ENCODE measurements around the gene CCDC188. TPM values are rescaled to one million over a fixed set of nuclear protein-coding genes. Genes with fewer than 3 reads are reported as not detected.

CCDC188 gene
- total RNA-seq, 1 donor from 2014 or later, result 1.00 TPM

- no peak for DNase-seq (ENCODE audit: low spot score)
Measured at GRCh38 chr22:20185750-20186149, 34.9 kb upstream of the CCDC188 start.

- DNase-seq (ENCODE audit: low spot score), result no peak
Measured at GRCh38 chr22:20184501-20185165, 33.8 kb upstream of the CCDC188 start.

DNA sequence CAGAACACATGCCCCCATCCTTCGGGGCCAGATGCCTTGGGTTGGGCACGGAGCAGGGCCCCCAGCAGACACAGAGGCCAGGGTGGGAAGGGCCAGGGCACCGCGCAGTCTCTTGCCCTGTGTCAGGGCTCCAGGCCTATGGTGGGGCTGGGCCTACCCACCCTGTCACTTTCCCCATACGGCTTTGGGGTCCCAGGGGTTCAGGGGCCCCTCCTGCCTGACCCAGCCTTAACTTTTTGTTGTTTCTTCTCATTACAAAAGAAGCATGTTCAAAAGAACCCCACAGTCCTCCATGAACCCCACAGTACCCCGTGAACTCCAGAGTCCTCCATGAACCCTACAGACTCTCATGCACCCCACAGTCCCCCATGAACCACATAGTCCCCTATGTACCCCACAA lies 33.0 kb upstream of the CCDC188 start:
- DNase-seq (ENCODE audit: low spot score), result no peak

- no peak for DNase-seq (ENCODE audit: low spot score)
Measured at GRCh38 chr22:20183101-20183500, 32.2 kb upstream of the CCDC188 start.

DNA sequence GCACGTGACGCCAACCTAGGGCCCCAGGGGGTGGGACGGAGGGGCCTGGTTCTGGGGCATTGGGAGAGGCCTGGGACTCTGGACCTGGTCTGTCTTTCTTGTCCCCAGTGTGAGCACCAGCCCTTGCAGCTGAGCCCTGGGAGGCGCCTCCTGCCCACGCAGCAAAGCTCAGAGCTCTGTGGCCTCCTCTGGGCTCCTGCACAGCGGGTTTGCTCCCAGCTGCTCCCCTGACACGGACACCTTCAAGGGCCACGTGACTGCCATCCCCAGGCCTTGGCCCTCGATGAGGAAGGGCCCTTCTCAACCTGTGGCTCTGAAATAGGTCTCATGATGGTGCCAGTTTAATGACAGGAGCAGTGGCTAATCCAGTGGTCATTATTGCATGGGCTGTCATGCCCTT lies 31.5 kb upstream of the CCDC188 start:
- no peak for DNase-seq (ENCODE audit: low spot score)

- no peak for DNase-seq (ENCODE audit: low spot score)
Measured at GRCh38 chr22:20181884-20182236, 31.0 kb upstream of the CCDC188 start.

DNA sequence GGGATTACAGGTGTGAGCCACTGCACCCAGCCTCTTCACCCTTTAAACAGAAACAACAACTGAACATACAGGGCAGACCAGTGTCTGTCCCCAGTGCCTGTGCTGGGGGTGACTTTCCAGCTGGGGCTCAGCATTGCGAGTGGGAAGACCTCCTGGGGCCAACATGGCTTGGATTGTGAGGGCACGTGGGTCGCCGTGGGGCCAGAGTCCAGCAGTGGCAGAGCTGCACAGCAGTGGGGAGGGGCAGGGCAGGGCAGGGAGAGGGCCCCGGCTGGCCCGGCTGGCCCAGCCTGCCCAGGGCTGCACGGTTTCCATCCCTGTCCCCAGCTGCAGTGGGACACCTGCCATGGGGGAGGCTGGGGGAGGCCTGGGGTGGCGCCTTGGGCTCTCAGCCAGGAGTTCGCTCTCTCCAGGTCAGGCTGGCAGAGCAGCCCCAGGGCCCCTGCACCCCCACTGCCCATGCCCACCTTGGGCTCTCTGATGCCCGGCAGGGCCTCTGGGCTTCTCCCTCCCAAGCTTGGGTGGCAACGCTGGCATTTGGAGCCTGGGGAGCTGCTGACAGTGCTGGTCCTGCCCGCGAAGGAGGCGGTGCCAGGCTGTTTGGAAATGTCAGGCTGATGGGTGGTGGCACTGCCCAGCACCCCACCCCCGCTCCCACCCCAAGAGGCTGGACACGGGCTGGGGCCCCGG lies 30.5 kb upstream of the CCDC188 start:
- DNase-seq (ENCODE audit: low spot score), result no peak

DNA sequence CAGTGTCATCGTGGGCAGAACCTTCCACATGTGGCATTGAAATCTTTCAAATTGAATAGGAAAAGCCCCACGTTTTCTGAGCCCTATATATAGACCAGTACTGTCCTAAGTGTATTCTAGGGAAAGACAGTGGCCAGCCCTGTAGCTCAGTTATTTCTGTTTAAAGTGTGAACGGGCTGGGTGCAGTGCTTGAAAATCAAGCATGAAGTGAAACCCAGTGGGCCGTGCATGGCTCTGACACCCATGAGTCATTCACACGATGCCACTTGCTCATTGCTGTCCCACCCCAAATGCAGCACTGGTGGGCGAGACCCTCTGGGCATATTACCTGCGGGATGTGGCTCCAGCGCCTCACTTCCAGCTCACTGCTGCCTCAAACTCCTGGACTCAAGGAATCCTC lies 29.8 kb upstream of the CCDC188 start:
- DNase-seq (ENCODE audit: low spot score), result no peak

GRCh38 chr22:20180245-20180630 lies 29.4 kb upstream of the CCDC188 start:
- DNase-seq (ENCODE audit: low spot score), result no peak

DNA sequence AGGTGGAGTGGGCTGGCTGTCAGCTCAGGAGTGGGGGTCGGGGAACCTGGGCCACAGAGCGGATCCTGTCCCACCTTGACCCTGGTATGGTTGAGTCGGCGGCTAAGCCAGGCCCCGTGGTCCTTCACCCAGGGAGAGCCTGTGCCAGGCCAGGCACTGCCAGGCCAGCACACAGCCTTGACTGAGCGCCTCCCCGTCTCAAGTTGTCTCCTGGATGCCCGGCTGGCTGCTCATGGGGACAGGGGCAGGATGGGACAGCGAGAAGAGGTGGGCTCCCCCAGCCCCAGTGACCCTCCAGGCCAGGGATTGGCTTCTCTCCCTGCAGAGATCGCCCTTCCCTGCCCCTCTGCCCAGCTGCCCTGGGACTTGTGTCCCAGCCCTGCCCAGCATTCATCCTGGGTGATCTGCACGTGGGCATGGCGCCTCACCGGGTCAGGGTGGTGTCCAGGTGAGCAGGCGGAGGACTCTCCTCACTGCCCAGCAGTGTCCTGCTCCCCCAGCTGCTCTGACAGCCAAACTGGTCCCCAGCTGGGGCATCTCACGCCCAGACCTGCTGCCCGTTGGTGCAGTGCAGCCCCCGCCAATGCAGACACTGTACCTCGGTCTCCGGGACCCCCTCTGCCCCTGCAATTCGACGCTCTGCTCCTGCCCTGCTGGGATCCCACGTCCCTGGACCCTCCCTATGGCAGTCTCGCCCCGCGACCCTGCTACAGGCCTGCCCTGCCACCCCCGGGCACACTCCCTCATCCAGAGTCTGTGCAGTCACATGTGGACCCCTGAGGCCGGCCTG lies 28.8 kb upstream of the CCDC188 start:
- DNase-seq (ENCODE audit: low spot score), result no peak

DNA sequence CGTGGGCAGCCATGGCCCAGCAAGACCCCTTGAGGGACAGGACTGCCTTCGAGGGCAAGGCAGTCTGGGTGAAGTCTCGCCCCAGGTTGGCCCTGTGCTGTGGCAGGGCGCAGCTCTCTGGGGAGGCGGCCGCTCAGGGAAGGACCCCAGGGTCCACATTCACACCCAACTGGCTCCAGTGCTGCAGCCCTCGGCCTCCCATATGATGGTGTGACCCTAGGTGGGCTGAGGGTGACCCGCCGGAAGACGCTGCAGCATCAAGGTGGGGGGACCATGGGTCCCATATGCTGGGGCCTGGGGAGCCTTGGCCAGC lies 28.0 kb upstream of the CCDC188 start:
- DNase-seq (ENCODE audit: low spot score), result no peak

DNA sequence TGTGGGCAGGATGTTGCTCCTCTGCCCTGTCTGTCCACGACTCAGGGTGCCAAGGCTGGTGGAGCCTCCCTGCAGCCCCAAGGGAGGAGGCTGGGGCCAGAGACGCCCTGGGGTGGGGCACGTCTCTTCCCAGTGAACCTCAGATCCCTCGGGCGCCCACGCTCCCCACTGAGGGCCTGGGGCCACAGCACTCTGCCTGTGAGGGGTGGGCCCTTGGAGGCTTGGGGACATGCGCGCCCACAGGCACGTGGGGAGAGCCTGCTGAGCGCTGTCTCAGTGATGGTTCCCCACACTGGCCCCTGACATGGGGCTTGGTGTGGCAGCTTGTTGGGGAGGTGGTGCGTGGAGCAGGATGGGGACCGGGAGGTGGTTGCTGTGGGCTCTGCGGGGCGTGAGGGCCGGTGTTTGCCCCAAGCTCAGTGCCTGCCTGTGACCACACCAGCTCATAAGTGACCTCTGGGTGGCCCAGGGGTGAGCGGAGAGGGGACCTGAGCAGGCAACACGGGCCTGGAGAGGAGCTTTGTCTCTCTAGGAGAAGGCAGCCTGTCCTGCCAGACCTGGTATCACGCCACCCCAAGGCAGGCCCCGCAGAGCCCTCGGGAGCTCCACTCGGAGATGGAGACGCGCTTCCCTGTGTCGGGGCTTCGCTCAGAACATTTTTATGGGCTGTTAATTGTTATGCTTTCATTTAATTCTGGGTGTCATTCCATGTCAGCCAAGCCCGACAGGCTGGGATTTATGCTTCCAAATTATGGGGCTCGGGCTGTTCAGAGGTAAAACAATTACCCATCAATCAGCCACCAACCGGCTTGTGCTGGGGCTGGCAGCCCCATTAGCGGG lies 27.4 kb upstream of the CCDC188 start:
- DNase-seq (ENCODE audit: low spot score), result no peak

GRCh38 chr22:20177217-20177911 lies 26.5 kb upstream of the CCDC188 start:
- DNase-seq (ENCODE audit: low spot score), result no peak

- no peak for DNase-seq (ENCODE audit: low spot score)
Measured at GRCh38 chr22:20176421-20177085, 25.7 kb upstream of the CCDC188 start.

DNA sequence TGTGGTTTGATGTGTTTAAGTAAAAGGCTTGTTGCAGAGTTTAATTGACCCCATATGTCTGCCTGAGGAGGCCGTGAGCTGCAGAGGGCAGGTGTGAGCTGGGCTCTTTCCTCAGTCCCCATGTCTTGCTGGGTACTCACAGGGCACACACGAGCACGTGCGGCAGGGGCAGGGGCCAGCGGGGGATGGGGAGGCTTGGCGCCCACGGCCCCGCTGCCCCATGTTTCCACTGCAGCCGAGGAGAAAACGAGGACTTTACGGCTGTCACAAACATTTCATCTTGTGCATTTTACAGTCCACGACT lies 24.7 kb upstream of the CCDC188 start:
- DNase-seq (ENCODE audit: low spot score), result no peak

- no peak for DNase-seq (ENCODE audit: low spot score)
Measured at GRCh38 chr22:20174785-20175596, 24.1 kb upstream of the CCDC188 start.

DNA sequence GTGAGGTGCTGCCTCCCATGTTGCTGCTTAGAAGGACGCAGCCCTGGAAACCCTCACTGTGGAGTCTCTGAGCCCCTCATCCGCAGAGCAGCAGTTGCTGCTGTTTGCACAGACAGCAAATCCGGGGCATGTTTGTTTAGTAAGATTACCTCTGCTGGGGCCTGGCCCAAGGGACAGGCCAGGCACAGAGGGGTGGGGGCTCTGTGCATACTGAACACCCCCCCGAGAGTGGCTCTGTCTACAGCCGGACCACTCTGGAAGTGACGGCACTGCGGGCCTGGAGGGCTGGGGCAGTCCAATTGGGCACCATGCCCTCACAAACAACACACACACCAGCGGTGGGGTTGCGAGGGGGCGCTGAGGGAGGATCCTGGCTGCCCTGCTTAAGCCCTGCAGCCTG lies 22.9 kb upstream of the CCDC188 start:
- no peak for DNase-seq (ENCODE audit: low spot score)

GRCh38 chr22:20173246-20173645 lies 22.4 kb upstream of the CCDC188 start:
- no peak for DNase-seq (ENCODE audit: low spot score)

- no peak for DNase-seq (ENCODE audit: low spot score)
Measured at GRCh38 chr22:20172141-20172613, 21.3 kb upstream of the CCDC188 start.

Data from mesenteric fat pad (tissue), 1 donor.